HG03039 (cell line): ENCODE measurements around the gene TMEM129.

Experiments
- ATAC-seq: cut with Tn5 transposase; IDR thresholded peaks from one replicate; pipeline ENCODE4 v1.9.1; 2021; ENCODE audit warnings: mild to moderate bottlenecking, moderate library complexity; ENCODE audit not compliant: unreplicated experiment

TMEM129 gene

GRCh38 chr4:1745165-1745564 is 24.0 kb upstream of the TMEM129 start:
- ATAC-seq, result no peak

GRCh38 chr4:1744552-1744951 is 23.4 kb upstream of the TMEM129 start:
- ATAC-seq, result no peak

- ATAC-seq, result no peak
Observed at GRCh38 chr4:1743975-1744374, 22.9 kb upstream of the TMEM129 start.

- no peak for ATAC-seq
Observed at GRCh38 chr4:1743551-1743950, 22.4 kb upstream of the TMEM129 start.

GRCh38 chr4:1741208-1741607 is 20.1 kb upstream of the TMEM129 start:
- no peak for ATAC-seq

- ATAC-seq, result no peak
Observed at GRCh38 chr4:1740021-1740545, 19.0 kb upstream of the TMEM129 start.

GRCh38 chr4:1739358-1739757 is 18.2 kb upstream of the TMEM129 start:
- ATAC-seq, result no peak

- no peak for ATAC-seq
Observed at GRCh38 chr4:1738410-1738809, 17.3 kb upstream of the TMEM129 start.

GRCh38 chr4:1737666-1738065 is 16.5 kb upstream of the TMEM129 start:
- no peak for ATAC-seq

- ATAC-seq, result no peak
Observed at GRCh38 chr4:1736812-1737211, 15.7 kb upstream of the TMEM129 start.

- ATAC-seq, result no peak
Observed at GRCh38 chr4:1735215-1735614, 14.1 kb upstream of the TMEM129 start.

- no peak for ATAC-seq
Observed at GRCh38 chr4:1732911-1733310, 11.8 kb upstream of the TMEM129 start.

- no peak for ATAC-seq
Observed at GRCh38 chr4:1731180-1731579, 10.1 kb upstream of the TMEM129 start.

GRCh38 chr4:1730532-1731135 is 9.5 kb upstream of the TMEM129 start:
- ATAC-seq, result no peak

GRCh38 chr4:1728061-1728980 is 7.2 kb upstream of the TMEM129 start:
- no peak for ATAC-seq

GRCh38 chr4:1727117-1728031 is 6.3 kb upstream of the TMEM129 start:
- no peak for ATAC-seq

- no peak for ATAC-seq
Observed at GRCh38 chr4:1726146-1726934, 5.2 kb upstream of the TMEM129 start.

- no peak for ATAC-seq
Observed at GRCh38 chr4:1725521-1725920, 4.4 kb upstream of the TMEM129 start.

GRCh38 chr4:1723131-1723801 is 2.1 kb upstream of the TMEM129 start:
- ATAC-seq, result no peak
